Spinal cord (tissue), 10 donors: ENCODE measurements around the gene EWSR1. TPM values are rescaled to one million over a fixed set of nuclear protein-coding genes. Genes with fewer than 3 reads are reported as not detected.
"Not testable (repeated sequence)": the region's sequence is repeated elsewhere in the genome, so short reads cannot be mapped to it uniquely, and the experiment has no call there.

Source experiments
- DNase-seq, 6 donors: peaks; one replicate each; pipeline versions ENCODE4 v3.0.0 to v3.0.0-alpha.2; 2013 to 2015; ENCODE audit warnings: low spot score in 6 of 6, low read depth in 4 of 6
- H3K27ac ChIP-seq: one replicate; pipeline ENCODE4 v1.5.1; 2013; ENCODE audit warnings: low read depth, low read length, control low read depth
- H3K27me3 ChIP-seq: one replicate; pipeline ENCODE4 v1.6.1; 2013; ENCODE audit warnings: low read length; ENCODE audit not compliant: control insufficient read depth, insufficient read depth
- H3K36me3 ChIP-seq: one replicate; pipeline ENCODE4 v1.6.1; 2013; ENCODE audit warnings: low read length; ENCODE audit not compliant: control insufficient read depth, insufficient read depth
- H3K4me1 ChIP-seq: one replicate; pipeline ENCODE4 v1.6.1; 2013; ENCODE audit warnings: low read length; ENCODE audit not compliant: control insufficient read depth, insufficient read depth
- H3K4me3 ChIP-seq: one replicate; pipeline ENCODE4 v1.5.1; 2013; ENCODE audit warnings: low read depth, low read length, control low read depth
- H3K9me3 ChIP-seq: one replicate; pipeline ENCODE4 v1.6.1; 2013; ENCODE audit warnings: low read length; ENCODE audit not compliant: control insufficient read depth, insufficient read depth
- WGBS: methylation state at CpG from one replicate; pipeline ENCODE4 v1.1.5; 2013; ENCODE audit warnings: missing lambda C conversion rate; ENCODE audit not compliant: insufficient coverage; 5-methylcytosine and 5-hydroxymethylcytosine counted together
- polyA plus RNA-seq, 2 donors: library from polyadenylated mRNA; unstranded; fragments of 120-200 nt; gene quantifications; one replicate each; pipeline ENCODE4 v1.2.1, GENCODE V29; 2013; ENCODE audit not compliant: insufficient read length in 2 of 2
- total RNA-seq, 2 donors: library from RNA; depleted of rRNA in 1 of 2; stranded (reverse); fragments of 120-200 nt in 1 of 2; fragments of >200 nt in 1 of 2; gene quantifications; one replicate each; pipeline versions ENCODE4 v1.2.3 to v1.2.4, GENCODE V29; 2013 to 2014
- donor health status: healthy.

The EWSR1 gene
- total and polyA plus RNA-seq, 4 donors: 114 to 316 (median 248) TPM

GRCh38 chr22:29247891-29248290, 20.2 kb upstream of the EWSR1 start:
- not testable (repeated sequence) for DNase-seq, H3K4me3 ChIP-seq, H3K4me1 ChIP-seq, H3K27me3 ChIP-seq, H3K27ac ChIP-seq, H3K9me3 ChIP-seq
- 100% methylated on average over 6 of the region's 10 CpGs for WGBS
- peaks cover 13% of the 10 kb centered on the region for H3K36me3 ChIP-seq

GRCh38 chr22:29251265-29251664, 16.8 kb upstream of the EWSR1 start:
- Histone ChIP-seq H3K4me3 (no peak overlapping the region), H3K4me1 (no peaks in the 10 kb centered on the region), H3K27me3 (no peaks in the 10 kb centered on the region), H3K9me3 (no peaks in the 10 kb centered on the region), H3K27ac (no peak overlapping the region), H3K36me3 (peaks cover 23% of the 10 kb centered on the region)
- whole genome bisulfite sequencing: 97% methylated on average over 3 of the region's 5 CpGs
- DNase-seq: no peak

GRCh38 chr22:29251981-29252911, 15.8 kb upstream of the EWSR1 start:
- 93% methylated on average over 9 of the region's 10 CpGs for WGBS
- no peaks in the 10 kb centered on the region for H3K4me1 ChIP-seq
- no peaks in the 10 kb centered on the region for H3K9me3 ChIP-seq
- DNase-seq: peak in 1 of 6 donors; percentile 41
- H3K27ac ChIP-seq: no peak overlapping the region
- no peaks in the 10 kb centered on the region for H3K27me3 ChIP-seq
- peaks cover 30% of the 10 kb centered on the region for H3K36me3 ChIP-seq
- no peak overlapping the region for H3K4me3 ChIP-seq

- Histone ChIP-seq H3K27ac (no peak overlapping the region), H3K9me3 (no peaks in the 10 kb centered on the region), H3K36me3 (peaks cover 41% of the 10 kb centered on the region), H3K4me1 (no peaks in the 10 kb centered on the region), H3K27me3 (no peaks in the 10 kb centered on the region), H3K4me3 (no peak overlapping the region)
- no peak for DNase-seq
- WGBS: 80% methylated on average over 8 of the region's 14 CpGs
Measured at GRCh38 chr22:29253561-29254285, 14.3 kb upstream of the EWSR1 start.

- DNase-seq: no peak
- no peak overlapping the region for H3K4me3 ChIP-seq
- H3K27ac ChIP-seq: no peak overlapping the region
- H3K4me1 ChIP-seq: no peaks in the 10 kb centered on the region
- no peaks in the 10 kb centered on the region for H3K9me3 ChIP-seq
- 62% methylated on average over 2 of the region's 4 CpGs for WGBS
- peaks cover 45% of the 10 kb centered on the region for H3K36me3 ChIP-seq
- H3K27me3 ChIP-seq: no peaks in the 10 kb centered on the region
Measured at GRCh38 chr22:29254286-29254660, 13.8 kb upstream of the EWSR1 start.

- Histone ChIP-seq H3K9me3 (no peaks in the 10 kb centered on the region), H3K4me1 (no peaks in the 10 kb centered on the region), H3K27ac (no peak overlapping the region), H3K36me3 (peaks cover 53% of the 10 kb centered on the region), H3K4me3 (no peak overlapping the region), H3K27me3 (no peaks in the 10 kb centered on the region)
- DNase-seq: no peak
- 88% methylated on average over 9 of the region's 11 CpGs for WGBS
Measured at GRCh38 chr22:29255064-29255621, 12.9 kb upstream of the EWSR1 start.

- peaks cover 66% of the 10 kb centered on the region for H3K36me3 ChIP-seq
- H3K27me3 ChIP-seq: no peaks in the 10 kb centered on the region
- DNase-seq: no peak
- WGBS: 100% methylated on average over 2 of the region's 8 CpGs
- no peak overlapping the region for H3K4me3 ChIP-seq
- no peak overlapping the region for H3K27ac ChIP-seq
- H3K9me3 ChIP-seq: no peaks in the 10 kb centered on the region
- H3K4me1 ChIP-seq: no peaks in the 10 kb centered on the region
Measured at GRCh38 chr22:29256606-29257325, 11.3 kb upstream of the EWSR1 start.

- Histone ChIP-seq H3K27me3 (no peaks in the 10 kb centered on the region), H3K4me3 (no peak overlapping the region), H3K4me1 (no peaks in the 10 kb centered on the region), H3K9me3 (no peaks in the 10 kb centered on the region), H3K36me3 (peaks cover 69% of the 10 kb centered on the region), H3K27ac (no peak overlapping the region)
- 95% methylated on average over 7 of the region's 8 CpGs for WGBS
- no peak for DNase-seq
Measured at GRCh38 chr22:29257751-29258181, 10.3 kb upstream of the EWSR1 start.
